GM18861 (cell line): ENCODE data around the gene MAVS.
A peak's percentile ranks its signal among the peaks of the same experiment; 100 is the strongest.

Experiments used
- ATAC-seq: cut with Tn5 transposase; IDR thresholded peaks from one replicate; pipeline ENCODE4 v1.9.1; 2021; ENCODE audit not compliant: unreplicated experiment

The MAVS gene

GRCh38 chr20:3906744-3907721 lies 60.4 kb downstream of the MAVS start:
- peak; percentile 84 for ATAC-seq

GRCh38 chr20:3908667-3909066 lies 62.0 kb downstream of the MAVS start:
- no peak for ATAC-seq

GRCh38 chr20:3909952-3910366 lies 63.3 kb downstream of the MAVS start:
- no peak for ATAC-seq

DNA sequence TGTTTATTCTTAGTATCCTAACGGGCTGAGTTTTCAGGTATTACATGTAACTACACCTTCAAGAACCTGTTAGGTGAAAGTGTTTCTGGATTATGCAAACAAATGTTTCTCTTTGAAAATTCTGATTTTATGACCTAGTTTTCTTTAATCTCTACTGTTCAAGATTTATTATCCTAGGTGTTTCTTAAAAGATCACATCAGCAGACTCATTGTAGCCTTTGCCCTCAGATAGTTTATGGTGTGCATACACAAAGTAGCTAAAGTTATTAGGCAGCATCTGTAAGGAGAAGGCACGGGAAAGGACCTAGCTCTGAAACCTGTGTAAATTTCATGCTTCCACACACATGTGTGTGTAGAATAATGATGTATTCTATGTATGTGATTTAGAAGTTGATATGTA lies 64.2 kb downstream of the MAVS start:
- ATAC-seq = no peak

GRCh38 chr20:3911956-3912355 lies 65.3 kb downstream of the MAVS start:
- ATAC-seq = no peak

DNA sequence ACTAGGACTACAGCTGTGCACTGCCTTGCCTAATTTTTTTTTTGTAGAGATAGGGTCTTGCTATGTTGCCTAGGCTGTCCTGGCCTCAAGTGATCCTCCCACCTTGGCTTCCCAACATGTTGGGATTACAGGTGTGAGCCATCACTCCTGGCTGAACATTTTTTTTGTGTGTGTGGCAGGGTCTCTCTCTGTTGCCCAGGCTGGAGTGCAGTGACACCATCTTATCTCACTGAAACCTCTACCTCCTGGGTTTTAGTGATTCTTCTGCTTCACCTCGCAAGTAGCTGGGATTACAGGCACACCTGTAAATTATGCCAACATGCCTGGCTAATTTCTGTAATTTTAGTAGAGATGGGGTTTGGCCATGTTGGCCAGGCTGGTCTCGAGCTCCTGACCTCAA lies 67.8 kb downstream of the MAVS start:
- no peak for ATAC-seq

- ATAC-seq = no peak
Observed at GRCh38 chr20:3915691-3916090, 69.1 kb downstream of the MAVS start.

GRCh38 chr20:3916364-3916763 lies 69.7 kb downstream of the MAVS start:
- no peak for ATAC-seq

GRCh38 chr20:3919352-3919751 lies 72.7 kb downstream of the MAVS start:
- no peak for ATAC-seq

- ATAC-seq = no peak
Observed at GRCh38 chr20:3922223-3922982, 75.8 kb downstream of the MAVS start.

GRCh38 chr20:3922983-3923339 lies 76.3 kb downstream of the MAVS start:
- ATAC-seq = no peak

GRCh38 chr20:3923818-3924217 lies 77.2 kb downstream of the MAVS start:
- no peak for ATAC-seq

GRCh38 chr20:3924304-3925112 lies 77.9 kb downstream of the MAVS start:
- ATAC-seq = no peak

DNA sequence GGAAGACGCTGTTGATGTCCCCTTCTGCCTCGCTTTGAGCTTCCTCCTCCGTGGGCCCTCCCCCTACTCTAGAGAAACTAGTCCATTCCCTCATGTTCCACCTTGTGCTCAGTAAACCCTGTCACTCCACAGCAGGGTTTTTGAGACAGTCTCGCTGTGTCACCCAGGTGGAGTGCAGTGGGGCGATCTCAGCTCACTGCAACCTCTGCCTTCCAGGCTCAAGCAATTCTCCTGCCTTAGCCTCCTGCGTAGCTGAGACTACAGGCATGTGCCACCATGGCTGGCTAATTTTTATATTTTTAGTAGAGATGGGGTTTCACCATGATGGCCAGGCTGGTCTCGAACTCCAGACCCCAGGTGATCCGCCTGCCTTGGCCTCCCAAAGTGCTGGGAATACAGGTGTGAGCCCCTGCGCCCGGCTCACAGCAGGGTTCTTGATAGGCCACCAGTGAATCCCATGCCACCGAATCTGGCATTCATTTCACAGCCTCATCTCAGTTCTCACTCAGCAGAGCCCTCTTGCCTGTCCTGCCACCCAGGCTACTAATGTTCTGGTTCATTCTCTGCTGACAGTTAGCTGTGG lies 78.6 kb downstream of the MAVS start:
- no peak for ATAC-seq
